ENCODE results near the gene KCNN4.
"Not testable (repeated sequence)": the region's sequence is repeated elsewhere in the genome, so short reads cannot be mapped to it uniquely, and the experiment has no call there.

Gene KCNN4

DNA sequence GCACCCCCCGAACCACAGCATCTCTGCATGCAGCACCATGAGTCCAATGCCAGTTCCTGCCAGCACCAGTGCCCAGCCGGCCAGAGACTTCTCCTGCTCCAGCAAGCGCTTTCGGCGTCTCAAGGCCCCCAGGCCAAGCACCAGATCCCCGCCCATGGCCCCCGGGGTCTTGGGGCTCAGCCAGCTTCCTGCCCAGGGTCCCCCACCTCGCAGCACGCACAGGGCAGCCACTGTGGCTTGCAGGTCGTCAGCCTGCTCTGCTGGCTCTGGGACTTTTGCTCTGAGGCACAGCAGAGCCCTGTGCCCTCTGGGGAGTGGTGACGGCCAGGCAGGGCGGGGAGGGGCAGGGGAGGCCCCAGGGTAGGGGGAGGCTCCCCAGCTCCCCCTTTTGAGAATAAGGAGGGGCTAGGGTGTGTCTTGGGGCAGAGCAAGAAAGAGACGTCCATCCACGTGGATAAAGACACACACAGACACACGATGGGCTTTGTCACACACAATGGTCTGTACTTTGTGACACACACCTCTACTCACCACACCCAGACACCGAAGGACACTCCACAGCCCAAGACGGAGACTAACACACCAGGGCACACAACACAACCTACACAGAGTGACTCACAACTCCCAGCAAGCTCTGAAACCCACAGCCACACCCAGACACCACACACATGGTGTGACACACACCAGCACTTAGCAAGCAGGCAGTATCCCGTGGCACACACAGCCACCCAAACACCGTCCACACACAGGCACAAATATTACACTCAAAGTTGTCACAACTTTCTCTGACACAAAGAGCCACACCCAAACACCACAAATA, at the start of gene KCNN4:
Gene KCNN4 (minus strand): TSS at position 268 of the 820 bp plus-strand sequence. CDS start 112 bp downstream, at position 156.
- peak; percentile 80 for DNase-seq

DNA sequence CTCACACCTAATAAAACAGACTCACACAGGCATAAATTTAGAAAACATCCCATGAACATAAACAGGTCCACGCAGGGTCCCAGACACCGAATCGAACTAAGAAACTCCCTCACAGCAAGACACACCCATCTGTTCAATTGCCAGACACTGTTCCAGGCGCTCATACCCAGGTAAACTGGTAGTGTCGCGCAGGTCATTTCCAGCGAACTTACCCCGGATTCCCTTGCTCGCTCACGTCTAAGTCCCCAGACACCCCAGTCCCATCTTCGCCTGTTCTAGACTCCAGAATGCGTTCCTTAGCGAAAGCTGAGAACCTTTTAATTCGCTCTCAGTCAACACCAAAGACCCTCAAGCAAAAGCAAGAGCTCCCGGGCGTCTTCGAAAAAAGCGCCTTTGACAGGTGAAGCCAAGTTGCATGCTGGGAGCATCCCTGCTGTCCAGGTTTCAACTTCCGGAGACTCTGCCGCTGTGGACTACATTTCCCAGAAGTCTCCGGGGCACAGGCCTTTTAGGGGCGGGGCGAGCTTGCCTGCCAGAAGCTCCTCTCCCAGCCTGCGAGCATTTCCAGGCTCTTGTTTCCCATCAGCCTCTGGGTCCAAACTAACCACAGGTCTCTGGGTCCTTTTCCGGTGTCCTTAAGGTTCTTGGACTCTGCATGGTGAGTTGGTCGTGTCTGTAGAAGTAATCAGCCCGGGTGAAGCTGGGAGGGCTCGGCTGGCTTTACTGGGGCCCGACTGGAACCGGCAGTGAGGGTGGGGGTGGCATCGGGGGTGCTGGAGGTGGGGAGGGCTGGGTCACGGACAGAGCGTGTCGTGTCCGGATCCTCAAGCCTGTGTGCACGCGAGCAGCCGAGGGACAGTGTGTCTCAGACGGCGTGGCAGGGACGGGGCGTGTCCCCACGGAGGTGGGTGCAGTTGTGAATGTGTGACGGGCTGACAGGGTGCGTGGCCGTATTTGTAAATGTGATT, 46.3 kb upstream of the KCNN4 start, which contains the start of gene ZNF283:
Gene ZNF283 (plus strand): TSS at position 535 of the 968 bp plus-strand sequence. CDS start 6,184 bp downstream, outside the sequence.
- peak; percentile 86 for DNase-seq

DNA sequence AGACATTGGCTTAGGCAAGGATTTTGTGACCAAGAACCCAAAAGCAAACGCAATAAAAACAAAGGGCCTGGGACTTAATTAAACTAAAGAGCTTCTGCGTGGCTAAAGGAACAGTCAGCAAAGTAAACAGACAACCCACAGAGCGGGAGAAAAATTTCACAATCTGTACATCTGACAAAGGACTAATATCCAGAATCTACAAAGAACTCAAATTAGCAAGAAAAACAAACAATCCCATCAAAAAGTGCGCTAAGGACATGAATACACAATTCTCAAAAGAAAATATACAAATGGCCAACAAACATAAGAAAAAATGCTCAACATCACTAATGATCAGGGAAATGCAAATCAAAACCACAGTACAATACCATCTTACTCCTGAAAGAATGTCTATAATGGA, 43.8 kb upstream of the KCNN4 start:
- not testable (repeated sequence) for DNase-seq

DNA sequence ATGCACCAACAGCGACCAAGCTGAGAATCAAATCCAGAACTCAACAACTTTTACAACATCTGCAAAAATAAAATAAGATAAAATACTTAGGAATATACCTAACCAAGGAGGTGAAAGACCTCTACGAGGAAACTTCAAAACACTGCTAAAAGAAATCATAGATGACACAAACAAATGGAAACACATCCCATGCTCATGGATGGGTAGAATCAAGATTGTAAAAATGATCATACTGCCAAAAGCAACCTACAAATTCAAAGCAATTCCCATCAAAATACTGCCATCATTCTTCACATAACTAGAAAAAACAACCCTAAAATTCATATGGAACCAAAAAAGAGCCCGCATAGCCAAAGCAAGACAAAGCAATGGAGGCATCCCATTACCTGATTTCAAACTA, 43.1 kb upstream of the KCNN4 start:
- DNase-seq: not testable (repeated sequence)

GRCh38 chr19:43820884-43821215, 40.1 kb upstream of the KCNN4 start:
- DNase-seq: no peak

DNA sequence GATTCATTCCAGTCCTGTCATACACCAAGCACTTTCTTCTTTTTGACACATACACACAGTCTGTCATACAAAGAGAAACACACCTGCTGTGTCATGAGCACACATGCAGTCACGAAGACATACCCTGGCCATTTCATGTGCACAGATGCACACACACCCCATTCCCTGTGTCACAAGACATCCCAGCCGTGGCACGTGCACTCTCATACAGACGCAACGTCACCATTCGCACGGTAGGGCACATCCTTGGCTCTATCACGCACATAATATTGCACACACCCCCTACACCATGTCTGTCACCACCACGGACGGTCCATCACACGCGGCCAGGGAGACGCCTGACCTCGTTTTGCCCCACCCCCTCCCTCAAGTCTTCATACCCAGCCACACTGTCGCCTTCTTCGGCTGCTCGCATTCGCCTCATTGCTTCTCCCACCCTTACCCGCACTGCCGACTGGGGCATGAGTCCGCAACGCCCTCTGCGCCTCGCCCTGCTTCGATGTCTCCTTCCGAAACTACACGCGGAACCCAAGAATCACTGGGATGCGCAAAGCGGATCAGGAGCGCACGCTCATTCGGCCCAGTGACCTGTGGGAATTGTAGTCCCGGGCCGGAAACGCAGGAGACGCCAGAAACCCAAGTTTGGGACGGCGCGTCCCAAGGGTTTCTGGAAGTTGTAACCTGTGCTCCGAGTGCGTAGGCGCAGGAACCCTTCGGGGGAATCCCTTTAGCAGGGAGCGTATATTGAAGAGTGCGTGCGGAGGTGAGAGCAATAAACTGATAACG, 39.5 kb upstream of the KCNN4 start:
- peak; percentile 22 for DNase-seq

- no peak for DNase-seq
Observed at GRCh38 chr19:43818500-43818899, 37.7 kb upstream of the KCNN4 start.

GRCh38 chr19:43817454-43817853, 36.7 kb upstream of the KCNN4 start:
- not testable (repeated sequence) for DNase-seq

DNA sequence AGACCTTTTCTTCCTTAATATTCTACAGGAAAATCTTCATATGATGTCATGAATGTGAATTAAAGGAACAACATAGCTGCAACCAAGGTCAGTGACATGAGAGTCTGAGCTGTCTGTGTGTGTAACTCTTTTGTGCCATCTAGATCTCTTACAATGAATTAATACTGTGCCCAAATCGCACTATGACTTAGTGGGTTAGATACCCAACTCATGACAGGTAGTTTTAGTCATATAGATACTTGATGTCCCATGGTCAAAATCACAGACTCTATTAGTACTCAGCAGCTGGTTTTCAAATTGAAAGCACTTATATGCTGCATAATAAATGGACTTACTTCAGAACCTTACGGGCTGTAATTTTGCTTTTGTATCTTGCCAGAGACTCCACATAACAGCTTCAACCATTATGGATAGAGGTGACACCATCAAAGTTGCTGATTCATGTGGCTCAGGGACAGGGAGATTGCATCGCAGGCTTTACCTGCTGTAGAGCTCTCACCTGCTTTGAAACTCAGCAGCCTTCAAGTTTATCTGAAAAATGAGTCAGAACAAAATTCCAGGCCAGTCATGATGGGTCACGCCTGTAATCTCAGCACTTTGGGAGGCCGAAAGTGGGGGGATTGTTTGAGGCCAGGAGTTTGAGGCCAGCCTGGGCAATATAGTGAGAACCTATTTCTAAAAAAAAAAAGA, 34.0 kb upstream of the KCNN4 start:
- no peak for DNase-seq

DNA sequence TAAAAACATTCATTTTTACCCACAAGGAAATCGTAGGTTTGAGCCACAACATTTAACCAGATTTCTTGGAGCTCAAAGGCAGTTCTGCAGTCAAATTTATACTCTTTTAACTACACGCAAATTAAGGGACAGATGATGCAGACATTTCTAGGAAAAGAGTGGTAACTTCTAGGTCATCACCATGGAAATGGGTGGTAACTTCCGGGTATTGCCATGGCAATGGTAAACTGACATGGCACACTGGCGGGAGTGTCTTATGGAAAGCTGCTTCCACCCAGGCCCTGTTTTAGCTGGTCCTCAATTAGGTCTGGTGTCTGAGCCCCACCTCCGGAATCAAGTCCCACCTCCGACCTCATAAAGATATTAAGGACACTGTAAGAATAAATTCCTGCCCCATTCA, 31.9 kb upstream of the KCNN4 start:
- no peak for DNase-seq

GRCh38 chr19:43812259-43812658, 31.5 kb upstream of the KCNN4 start:
- no peak for DNase-seq

- no peak for DNase-seq
Observed at GRCh38 chr19:43811837-43812236, 31.1 kb upstream of the KCNN4 start.

DNA sequence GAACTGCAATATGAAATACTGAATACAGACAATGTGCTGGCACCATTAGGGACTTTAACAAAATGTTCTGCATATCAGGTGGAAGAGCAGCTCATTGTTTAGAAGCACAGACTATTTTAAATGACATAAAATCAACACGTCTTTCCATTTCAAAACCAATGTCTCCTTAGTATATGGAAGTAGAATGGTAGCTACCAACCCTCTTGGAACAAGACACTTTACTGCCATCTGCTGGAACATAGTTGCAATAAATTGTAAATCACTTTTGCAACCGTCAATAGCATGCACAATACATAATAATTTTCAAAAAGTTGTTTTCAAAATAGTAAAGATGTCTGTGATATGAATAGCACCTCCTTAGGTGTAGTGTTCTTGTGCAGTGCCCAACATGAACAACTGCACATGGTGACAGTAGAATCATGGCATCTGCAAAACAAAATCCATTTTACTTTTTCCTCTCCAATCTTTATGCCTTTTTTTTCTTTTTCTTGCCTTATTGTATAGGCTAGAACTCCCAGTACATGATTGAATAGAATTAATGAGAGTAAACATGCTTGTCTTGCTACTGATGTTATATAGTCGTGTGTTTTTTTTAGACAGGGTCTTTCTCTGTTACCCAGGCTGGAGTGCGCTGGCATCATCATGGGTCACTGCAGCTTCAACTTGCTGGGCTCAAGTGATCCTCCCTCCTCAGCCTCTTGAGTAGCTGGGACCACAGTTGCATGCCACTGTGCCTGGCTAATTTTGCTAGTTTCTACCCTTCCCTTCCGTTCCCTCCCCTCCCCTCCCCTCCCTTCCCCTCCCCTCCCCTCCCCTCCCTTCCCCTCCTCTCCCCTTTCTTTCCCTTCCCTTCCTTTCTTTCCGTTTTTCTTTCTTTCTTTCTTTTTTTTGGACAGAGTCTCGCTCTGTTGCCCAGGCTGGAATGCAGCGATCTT, 29.3 kb upstream of the KCNN4 start:
- peak; percentile 19 for DNase-seq

GRCh38 chr19:43807651-43808050, 26.9 kb upstream of the KCNN4 start:
- no peak for DNase-seq

DNA sequence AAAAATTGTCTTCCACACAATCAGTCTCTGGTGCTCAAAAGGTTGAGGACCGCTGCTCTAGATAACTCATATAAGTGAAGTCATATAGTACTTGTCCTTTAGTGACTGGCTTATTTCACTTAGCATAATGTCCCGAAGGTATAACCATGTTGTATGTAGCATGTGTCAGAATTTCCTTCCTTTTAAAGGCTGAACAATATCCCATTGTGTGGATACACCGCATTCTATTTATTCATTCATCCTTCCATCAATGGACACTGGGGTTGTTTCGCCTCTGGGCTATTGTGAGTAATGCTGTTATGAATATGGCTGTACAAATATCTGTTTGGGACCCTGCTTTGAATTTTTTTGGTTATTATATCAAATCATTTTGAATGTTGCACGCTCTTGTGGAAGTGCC, 26.1 kb upstream of the KCNN4 start:
- no peak for DNase-seq

- DNase-seq: not testable (repeated sequence)
Observed at GRCh38 chr19:43806401-43806800, 25.6 kb upstream of the KCNN4 start.

GRCh38 chr19:43804432-43804831, 23.7 kb upstream of the KCNN4 start:
- no peak for DNase-seq

GRCh38 chr19:43802216-43802951, 21.6 kb upstream of the KCNN4 start, which contains the start of gene LYPD5:
TSS of gene LYPD5 (minus strand) at chr19:43802447. CDS start at chr19:43802380, 67 bp downstream.
- DNase-seq: no peak

DNA sequence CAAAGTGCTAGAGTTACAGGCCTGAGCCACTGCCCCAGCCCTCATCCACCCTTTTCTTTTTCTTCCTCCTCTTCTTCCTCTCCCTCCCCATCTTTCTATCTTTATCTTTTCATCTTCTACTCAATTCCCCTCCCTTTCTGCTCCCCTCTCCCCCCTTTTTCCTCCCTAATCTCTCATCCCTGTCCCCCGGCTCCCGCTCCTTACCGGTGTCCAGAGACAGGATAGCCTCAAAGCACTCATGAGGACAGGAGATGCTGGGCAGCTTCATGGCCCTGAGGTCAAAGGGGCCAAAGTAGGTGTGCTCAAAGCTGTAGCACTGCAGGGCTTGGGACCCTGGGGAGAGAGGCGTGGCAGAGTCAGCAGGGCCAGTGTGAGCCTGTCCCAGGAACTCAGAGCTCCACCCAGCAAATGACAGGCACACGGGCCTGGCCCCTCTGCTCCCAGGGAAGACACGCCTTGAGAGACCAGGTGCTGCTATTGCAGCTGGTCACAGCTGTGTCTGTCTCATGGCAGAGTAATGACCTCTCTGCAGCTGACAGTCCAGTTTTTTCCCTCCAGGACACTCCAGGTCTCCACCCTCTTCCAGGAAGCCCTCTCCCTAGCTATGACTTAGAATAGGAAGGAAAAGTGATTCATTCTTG, 18.8 kb upstream of the KCNN4 start:
- DNase-seq: no peak

All from stimulated activated CD4-positive, alpha-beta T cell treated with anti-CD3 and anti-CD28 coated beads, Interleukin-4, amount 100 ng/mL, for 24 hours (primary cell).